HepG2 (cell line): Measurements from ENCODE around the gene OR2T27.
"Not testable (repeated sequence)": the region's sequence is repeated elsewhere in the genome, so short reads cannot be mapped to it uniquely, and the experiment has no call there.

Experiments used
- ATAD3A ChIP-seq: sonication (generic); formaldehyde crosslinking; IDR thresholded peaks from 2 replicates; pipeline ENCODE4 v1.4.0; 2020; ENCODE audit warnings: missing genetic modification reagents
- CTCF ChIP-seq: sonication (generic); formaldehyde crosslinking; IDR thresholded peaks from 2 replicates; pipeline ENCODE4 v1.5.0; 2020; ENCODE audit warnings: mild to moderate bottlenecking, missing genetic modification reagents, moderate library complexity
- EP300 ChIP-seq, 3 experiments: sonication (generic) in 1 of 3; formaldehyde crosslinking in 1 of 3; IDR thresholded peaks; 2 replicates each; pipeline versions ENCODE4 v1.5.1 to v1.6.1; 2011 to 2020; ENCODE audit warnings: low read depth in 2 of 3, low read length in 2 of 3, borderline replicate concordance in 1 of 3, improper control_type of control experiment in 1 of 3, mild to moderate bottlenecking in 1 of 3, missing genetic modification reagents in 1 of 3, moderate library complexity in 1 of 3
- EZH2 ChIP-seq: conservative IDR thresholded peaks from 2 replicates; pipeline ENCODE4 v1.6.1; 2012; ENCODE audit warnings: mild to moderate bottlenecking, low read depth, low read length, moderate library complexity
- FOXK2 ChIP-seq: fragments of 450-650 bp; IDR thresholded peaks from 2 replicates; pipeline ENCODE4 v1.6.1; 2016
- HIC2 ChIP-seq: sonication (generic); formaldehyde crosslinking; IDR thresholded peaks from 2 replicates; pipeline ENCODE4 v1.9.0; 2022; ENCODE audit warnings: low read depth, missing genetic modification reagents
- ZBTB38 ChIP-seq: sonication (generic); formaldehyde crosslinking; IDR thresholded peaks from 2 replicates; pipeline ENCODE4 v1.5.1; 2020; ENCODE audit warnings: mild to moderate bottlenecking, missing genetic modification reagents
- TF ChIP-seq, protein P1 (sequence below): sonication (generic); formaldehyde crosslinking; IDR thresholded peaks from 2 replicates; pipeline ENCODE4 v1.4.0; 2020; ENCODE audit warnings: missing genetic modification reagents
- TF ChIP-seq, protein P2 (sequence below): sonication (generic); formaldehyde crosslinking; IDR thresholded peaks from 2 replicates; pipeline ENCODE4 v1.5.1; 2020; ENCODE audit warnings: mild to moderate bottlenecking, missing genetic modification reagents, moderate library complexity
- TF ChIP-seq, protein P3 (sequence below), 2 experiments: IDR thresholded peaks; 2 replicates each; pipeline ENCODE4 v1.6.1; 2011 to 2012; ENCODE audit warnings: low read length in 2 of 2, borderline replicate concordance in 1 of 2, low read depth in 1 of 2, mild to moderate bottlenecking in 1 of 2, moderate library complexity in 1 of 2

DNA sequence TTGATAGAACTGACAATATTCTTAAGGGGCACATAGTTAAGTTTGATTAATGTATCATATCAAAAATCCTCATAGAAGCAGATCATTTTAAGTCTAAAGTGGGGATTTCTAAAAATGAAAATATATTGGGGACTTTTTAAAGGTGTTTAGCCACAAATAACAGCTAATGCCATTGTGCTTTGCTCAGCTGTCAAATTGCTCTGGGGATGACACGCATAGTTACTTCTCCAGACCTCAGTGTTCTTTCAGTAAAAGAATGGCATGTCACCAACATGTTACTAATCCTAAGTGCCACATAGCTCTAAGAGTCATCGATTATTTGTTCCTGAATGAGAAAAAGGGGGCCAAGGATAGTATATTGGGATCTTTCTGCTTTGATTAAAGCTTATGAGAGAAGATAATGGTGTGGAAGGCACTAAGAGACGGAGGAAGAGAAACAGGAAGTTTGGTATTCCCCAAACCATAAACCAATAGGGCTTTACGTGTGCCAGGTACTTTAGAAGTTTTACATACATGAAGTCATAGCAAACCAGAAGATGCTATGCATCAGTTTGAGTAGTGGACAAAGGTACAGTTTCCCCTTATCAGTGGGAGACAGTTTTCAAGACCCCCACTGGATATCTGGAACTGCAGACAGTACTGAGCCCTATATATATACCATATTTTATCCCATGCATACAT lies 12.2 kb downstream of the OR2T27 start:
- TF ChIP-seq, protein P1, sequence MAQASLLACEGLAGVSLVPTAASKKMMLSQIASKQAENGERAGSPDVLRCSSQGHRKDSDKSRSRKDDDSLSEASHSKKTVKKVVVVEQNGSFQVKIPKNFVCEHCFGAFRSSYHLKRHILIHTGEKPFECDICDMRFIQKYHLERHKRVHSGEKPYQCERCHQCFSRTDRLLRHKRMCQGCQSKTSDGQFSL (CRISPR knock-in tag): not testable (repeated sequence)
- not testable (repeated sequence) for TF ChIP-seq HIC2 (CRISPR knock-in tag); FOXK2; CTCF (CRISPR knock-in tag); ATAD3A; ZBTB38; EZH2; EP300 (IDR thresholded peaks at IDR 0.05; ENCODE audit: low read depth in 2 of 2, low read length in 2 of 2); EP300 (CRISPR knock-in tag; IDR thresholded peaks at IDR 0.05; ENCODE audit: borderline replicate concordance)
- TF ChIP-seq, protein P2, sequence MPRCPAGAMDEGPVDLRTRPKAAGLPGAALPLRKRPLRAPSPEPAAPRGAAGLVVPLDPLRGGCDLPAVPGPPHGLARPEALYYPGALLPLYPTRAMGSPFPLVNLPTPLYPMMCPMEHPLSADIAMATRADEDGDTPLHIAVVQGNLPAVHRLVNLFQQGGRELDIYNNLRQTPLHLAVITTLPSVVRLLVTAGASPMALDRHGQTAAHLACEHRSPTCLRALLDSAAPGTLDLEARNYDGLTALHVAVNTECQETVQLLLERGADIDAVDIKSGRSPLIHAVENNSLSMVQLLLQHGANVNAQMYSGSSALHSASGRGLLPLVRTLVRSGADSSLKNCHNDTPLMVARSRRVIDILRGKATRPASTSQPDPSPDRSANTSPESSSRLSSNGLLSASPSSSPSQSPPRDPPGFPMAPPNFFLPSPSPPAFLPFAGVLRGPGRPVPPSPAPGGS (CRISPR knock-in tag): not testable (repeated sequence)
- TF ChIP-seq, protein P3, sequence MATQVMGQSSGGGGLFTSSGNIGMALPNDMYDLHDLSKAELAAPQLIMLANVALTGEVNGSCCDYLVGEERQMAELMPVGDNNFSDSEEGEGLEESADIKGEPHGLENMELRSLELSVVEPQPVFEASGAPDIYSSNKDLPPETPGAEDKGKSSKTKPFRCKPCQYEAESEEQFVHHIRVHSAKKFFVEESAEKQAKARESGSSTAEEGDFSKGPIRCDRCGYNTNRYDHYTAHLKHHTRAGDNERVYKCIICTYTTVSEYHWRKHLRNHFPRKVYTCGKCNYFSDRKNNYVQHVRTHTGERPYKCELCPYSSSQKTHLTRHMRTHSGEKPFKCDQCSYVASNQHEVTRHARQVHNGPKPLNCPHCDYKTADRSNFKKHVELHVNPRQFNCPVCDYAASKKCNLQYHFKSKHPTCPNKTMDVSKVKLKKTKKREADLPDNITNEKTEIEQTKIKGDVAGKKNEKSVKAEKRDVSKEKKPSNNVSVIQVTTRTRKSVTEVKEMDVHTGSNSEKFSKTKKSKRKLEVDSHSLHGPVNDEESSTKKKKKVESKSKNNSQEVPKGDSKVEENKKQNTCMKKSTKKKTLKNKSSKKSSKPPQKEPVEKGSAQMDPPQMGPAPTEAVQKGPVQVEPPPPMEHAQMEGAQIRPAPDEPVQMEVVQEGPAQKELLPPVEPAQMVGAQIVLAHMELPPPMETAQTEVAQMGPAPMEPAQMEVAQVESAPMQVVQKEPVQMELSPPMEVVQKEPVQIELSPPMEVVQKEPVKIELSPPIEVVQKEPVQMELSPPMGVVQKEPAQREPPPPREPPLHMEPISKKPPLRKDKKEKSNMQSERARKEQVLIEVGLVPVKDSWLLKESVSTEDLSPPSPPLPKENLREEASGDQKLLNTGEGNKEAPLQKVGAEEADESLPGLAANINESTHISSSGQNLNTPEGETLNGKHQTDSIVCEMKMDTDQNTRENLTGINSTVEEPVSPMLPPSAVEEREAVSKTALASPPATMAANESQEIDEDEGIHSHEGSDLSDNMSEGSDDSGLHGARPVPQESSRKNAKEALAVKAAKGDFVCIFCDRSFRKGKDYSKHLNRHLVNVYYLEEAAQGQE (IDR thresholded peaks at IDR 0.05; ENCODE audit: borderline replicate concordance in 1 of 2, low read depth in 1 of 2, low read length in 2 of 2): not testable (repeated sequence)
